WTC11 (cell line): ENCODE data around the gene SLC7A5. TPM values are rescaled to one million over a fixed set of nuclear protein-coding genes. Genes with fewer than 3 reads are reported as not detected.
"Not testable (repeated sequence)": the region's sequence is repeated elsewhere in the genome, so short reads cannot be mapped to it uniquely, and the experiment has no call there.

Experiments
- ATAC-seq: fragments of 200-7000 bp; cut with Tn5 transposase; 2 replicates; pipeline ENCODE4 v1.10.0; 2021; ENCODE audit warnings: mild to moderate bottlenecking, moderate library complexity
- CTCF ChIA-PET: fragments of 300-600 bp; sonication (Branson Sonifier 250); formaldehyde crosslinking; loops from one replicate; lab custom pipeline; 2021; ENCODE audit warnings: antibody characterized with exemption; lab: Charles Lee
- POLR2A ChIA-PET: fragments of 350-600 bp; sonication (Branson Sonifier 250); formaldehyde crosslinking; loops from one replicate; lab custom pipeline; 2021; ENCODE audit warnings: antibody characterized with exemption; lab: Charles Lee
- DNase-seq: peaks from one replicate; pipeline ENCODE4 v3.0.0; 2021; ENCODE audit warnings: low spot score
- H3K27ac Mint-ChIP-seq: 2 replicates; pipeline ENCODE4 v1.8.0; 2021; ENCODE audit warnings: mixed read lengths
- H3K27me3 Mint-ChIP-seq: 2 replicates; pipeline ENCODE4 v1.8.0; 2021; ENCODE audit warnings: low read depth, mild to moderate bottlenecking, moderate library complexity, mixed read lengths
- H3K36me3 Mint-ChIP-seq: 2 replicates; pipeline ENCODE4 v1.8.0; 2021; ENCODE audit warnings: mixed read lengths
- H3K4me1 Mint-ChIP-seq: 2 replicates; pipeline ENCODE4 v1.8.0; 2022; ENCODE audit warnings: mixed read lengths
- H3K4me3 Mint-ChIP-seq: 2 replicates; pipeline ENCODE4 v1.8.0; 2021; ENCODE audit warnings: mild to moderate bottlenecking, moderate library complexity, mixed read lengths
- H3K9me3 Mint-ChIP-seq: 2 replicates; pipeline ENCODE4 v1.8.0; 2021; ENCODE audit warnings: mixed read lengths
- ARID4B ChIP-seq: sonication (generic); formaldehyde crosslinking; IDR thresholded peaks from 2 replicates; pipeline ENCODE4 v1.8.0; 2023; ENCODE audit warnings: missing genetic modification reagents, mild to moderate bottlenecking, borderline replicate concordance
- E2F4 ChIP-seq: sonication (generic); formaldehyde crosslinking; IDR thresholded peaks from 2 replicates; pipeline ENCODE4 v1.8.1; 2022; ENCODE audit warnings: low read depth, mild to moderate bottlenecking, moderate library complexity, missing genetic modification reagents, borderline replicate concordance
- EMX1 ChIP-seq: fragments of 250-450 bp; sonication (Bioruptor Pico); IDR thresholded peaks from 2 replicates; pipeline ENCODE4 v1.8.0; 2021; ENCODE audit warnings: mild to moderate bottlenecking
- GABPB1 ChIP-seq: sonication (generic); formaldehyde crosslinking; IDR thresholded peaks from 2 replicates; pipeline ENCODE4 v1.8.1; 2023; ENCODE audit warnings: mild to moderate bottlenecking, missing genetic modification reagents
- GTF2I ChIP-seq: fragments of 250-450 bp; sonication (Bioruptor Pico); conservative IDR thresholded peaks from 2 replicates; pipeline ENCODE4 v1.4.0; 2021; ENCODE audit warnings: mild to moderate bottlenecking
- HMGA2 ChIP-seq: fragments of 250-450 bp; sonication (Bioruptor Pico); IDR thresholded peaks from 2 replicates; pipeline ENCODE4 v1.4.0; 2021; ENCODE audit warnings: mild to moderate bottlenecking, moderate library complexity
- KAT7 ChIP-seq: sonication (generic); formaldehyde crosslinking; IDR thresholded peaks from 2 replicates; pipeline ENCODE4 v1.8.1; 2023; ENCODE audit warnings: missing genetic modification reagents, mild to moderate bottlenecking, borderline replicate concordance
- MLX ChIP-seq: sonication (generic); formaldehyde crosslinking; IDR thresholded peaks from 2 replicates; pipeline ENCODE4 v1.8.1; 2023; ENCODE audit warnings: mild to moderate bottlenecking, missing genetic modification reagents, moderate library complexity
- PRDM15 ChIP-seq: sonication (generic); formaldehyde crosslinking; IDR thresholded peaks from 2 replicates; pipeline ENCODE4 v1.8.0; 2022; ENCODE audit warnings: missing genetic modification reagents
- ZNF121 ChIP-seq: sonication (generic); formaldehyde crosslinking; IDR thresholded peaks from 2 replicates; pipeline ENCODE4 v1.8.0; 2023; ENCODE audit warnings: missing genetic modification reagents
- ZNF219 ChIP-seq: sonication (generic); formaldehyde crosslinking; IDR thresholded peaks from 2 replicates; pipeline ENCODE4 v1.8.0; 2023; ENCODE audit warnings: missing genetic modification reagents, mild to moderate bottlenecking, borderline replicate concordance
- ZNF416 ChIP-seq: fragments of 250-450 bp; sonication (Bioruptor Pico); IDR thresholded peaks from 2 replicates; pipeline ENCODE4 v1.9.0; 2021; ENCODE audit warnings: mild to moderate bottlenecking, inconsistent platforms
- total RNA-seq: library from RNA; stranded (reverse); gene quantifications from 3 replicates; pipeline ENCODE4 v1.2.3, GENCODE V29; 2021

SLC7A5 gene
- total RNA-seq, 1 experiment from 2014 or later: 197 TPM

GRCh38 chr16:87815567-87815966, 53.7 kb downstream of the SLC7A5 start:
- no peak overlapping the region for H3K4me3 Mint-ChIP-seq
- H3K27me3 Mint-ChIP-seq: no peaks in the 10 kb centered on the region; the same call in none of the 2 replicates
- ChIA-PET POLR2A (no interaction called here), CTCF (interaction anchor here (0.5 to 1.9 kb wide), 8 partner anchors 9 to 56 kb away, joined by 3 to 9 read pairs (median 4); no protein-coding TSS in a partner anchor)
- H3K9me3 Mint-ChIP-seq: peaks cover 17% of the 10 kb centered on the region
- H3K36me3 Mint-ChIP-seq: peaks cover 12% of the 10 kb centered on the region
- H3K4me1 Mint-ChIP-seq: peaks cover 18% of the 10 kb centered on the region
- ATAC-seq: no peak
- TF ChIP-seq GABPB1 (CRISPR knock-in tag): peak; percentile 65
- no peak for TF ChIP-seq KAT7 (CRISPR knock-in tag)
- no peak overlapping the region for H3K27ac Mint-ChIP-seq
- DNase-seq: no peak

- H3K4me3 Mint-ChIP-seq: no peak overlapping the region
- H3K27me3 Mint-ChIP-seq: no peaks in the 10 kb centered on the region; the same call in none of the 2 replicates
- DNase-seq (no peak), ATAC-seq (peak; percentile 43; the same call in 1 of the 2 replicates)
- TF ChIP-seq ZNF416 (CRISPR knock-in tag): no peak
- TF ChIP-seq EMX1: no peak
- TF ChIP-seq PRDM15 (CRISPR knock-in tag): no peak
- TF ChIP-seq E2F4 (CRISPR knock-in tag): no peak
- TF ChIP-seq GTF2I (CRISPR knock-in tag): no peak
- TF ChIP-seq ZNF219: no peak
- TF ChIP-seq MLX (CRISPR knock-in tag): no peak
- no peak for TF ChIP-seq ZNF121 (CRISPR knock-in tag)
- no peak for TF ChIP-seq HMGA2 (CRISPR knock-in tag)
- no peak for TF ChIP-seq ARID4B (CRISPR knock-in tag)
- H3K27ac Mint-ChIP-seq: no peak overlapping the region
- H3K4me1 Mint-ChIP-seq: peaks cover 3% of the 10 kb centered on the region; the same call in 1 of the 2 replicates
- peaks cover 8% of the 10 kb centered on the region for H3K9me3 Mint-ChIP-seq
- H3K36me3 Mint-ChIP-seq: peaks cover 6% of the 10 kb centered on the region; the same call in 1 of the 2 replicates
- ChIA-PET POLR2A (interaction anchor here (1.2 kb wide), 1 partner anchor 33 kb away, joined by 3 read pairs; no protein-coding TSS in a partner anchor), CTCF (interaction anchor here (0.9 to 2.0 kb wide), 5 partner anchors 13 to 58 kb away, joined by 3 to 7 read pairs (median 4); no protein-coding TSS in a partner anchor)
These were observed 57.1 kb downstream of the SLC7A5 start for GRCh38 chr16:87812200-87812656.

- H3K27me3 Mint-ChIP-seq, ATAC-seq, H3K4me1 Mint-ChIP-seq, H3K9me3 Mint-ChIP-seq, DNase-seq, H3K4me3 Mint-ChIP-seq, H3K36me3 Mint-ChIP-seq, H3K27ac Mint-ChIP-seq: not testable (repeated sequence)
- ChIA-PET POLR2A (interaction anchor here (1.2 kb wide), 1 partner anchor 32 kb away, joined by 3 read pairs; no protein-coding TSS in a partner anchor), CTCF (interaction anchor here (0.9 to 2.0 kb wide), 5 partner anchors 14 to 59 kb away, joined by 3 to 7 read pairs (median 4); no protein-coding TSS in a partner anchor)
These were observed 57.9 kb downstream of the SLC7A5 start for GRCh38 chr16:87811454-87811853.
